GM18520 (cell line): ENCODE measurements around the gene POLR3H.
"Not testable (repeated sequence)": the region's sequence is repeated elsewhere in the genome, so short reads cannot be mapped to it uniquely, and the experiment has no call there.

Experiments used
- ATAC-seq: cut with Tn5 transposase; IDR thresholded peaks from one replicate; pipeline ENCODE4 v1.9.1; 2021; ENCODE audit not compliant: unreplicated experiment

Gene POLR3H

DNA sequence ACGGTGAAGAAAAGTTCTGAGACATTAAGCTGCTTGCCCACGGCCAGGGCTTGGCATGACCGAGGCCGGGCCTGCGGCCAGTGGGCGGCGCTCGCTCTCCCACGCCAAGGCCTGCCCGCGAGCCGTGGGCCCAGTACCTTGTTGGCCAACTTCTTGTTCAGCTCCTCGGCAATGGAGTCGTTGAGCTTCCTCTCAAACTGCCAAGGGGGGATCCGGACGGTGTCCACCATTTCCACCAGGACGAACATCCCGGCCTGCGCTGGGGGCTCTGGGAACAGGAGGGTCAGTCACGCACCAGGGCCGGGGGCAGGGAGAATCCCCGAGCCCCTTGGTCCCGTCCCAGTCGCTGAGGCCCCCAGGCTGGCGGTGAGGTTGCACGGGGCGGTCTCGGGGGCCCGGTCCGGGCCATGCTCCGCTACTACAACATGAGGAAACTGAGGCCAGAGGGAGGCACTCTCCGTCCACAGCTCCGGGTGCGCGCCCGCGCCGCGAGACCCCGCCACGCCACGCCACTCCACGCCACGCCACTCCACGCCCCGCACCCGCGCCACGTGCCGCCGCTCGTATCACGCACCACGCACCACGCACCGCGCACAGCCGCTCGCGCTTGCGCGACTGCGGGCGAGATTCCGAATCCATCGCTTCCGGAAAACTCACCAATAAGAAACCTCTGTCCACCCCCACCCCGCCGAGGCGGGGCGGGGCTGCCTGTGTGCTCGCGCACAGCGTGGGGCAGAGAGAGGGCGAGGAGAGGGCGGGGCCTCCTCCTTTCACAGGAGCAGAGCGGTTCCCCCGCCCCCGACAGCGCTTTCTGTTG, at the start of gene POLR3H:
Gene POLR3H, minus strand, starts transcription at position 617 of the 817 bp plus-strand sequence. Its CDS starts 369 bp downstream, at position 248.
- peak; percentile 87 for ATAC-seq

- ATAC-seq = not testable (repeated sequence)
Observed at GRCh38 chr22:41593336-41593960, 49.2 kb upstream of the POLR3H start.

DNA sequence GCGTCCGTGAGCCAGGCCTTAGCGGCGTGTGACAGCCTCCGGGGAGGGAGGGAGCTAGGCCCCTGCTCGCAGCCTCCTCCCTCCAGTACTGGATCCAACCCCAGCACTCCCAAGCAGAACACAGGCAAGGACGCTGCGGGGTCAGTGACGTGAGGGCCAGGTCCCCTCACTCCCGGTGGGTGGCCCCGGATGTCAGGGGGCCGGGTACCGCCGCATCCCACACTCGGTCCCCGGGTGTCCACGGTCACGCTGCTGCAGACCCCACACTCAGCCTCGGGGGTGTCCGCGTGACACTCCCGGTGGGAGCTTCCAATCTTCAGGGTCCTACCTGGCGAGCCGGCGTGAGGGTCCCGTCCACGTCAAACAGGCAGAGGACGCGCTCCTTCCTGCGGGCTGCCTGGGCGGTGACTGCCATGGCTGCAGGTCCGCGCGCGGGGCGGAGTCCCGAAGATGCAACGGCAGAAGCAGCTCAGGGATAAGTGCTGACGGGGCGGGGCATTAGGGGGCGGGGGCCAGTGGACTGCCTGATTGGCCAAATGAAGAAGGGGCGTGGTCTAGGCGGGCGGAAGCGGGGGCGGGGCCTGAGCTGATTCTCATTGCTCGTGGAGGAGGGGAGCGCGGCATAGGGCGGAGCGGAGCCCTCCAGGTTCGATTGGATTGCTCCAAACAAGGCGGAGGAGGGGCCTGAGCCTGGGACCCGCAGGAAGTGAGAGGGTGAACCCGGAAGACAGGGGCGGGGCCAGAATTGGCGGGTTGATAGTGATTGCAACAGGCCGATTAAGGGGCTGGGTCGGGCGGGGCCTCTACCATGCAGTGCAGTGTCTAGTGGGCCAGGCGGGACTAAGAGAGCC, 45.3 kb upstream of the POLR3H start, which contains the start of gene PMM1:
Gene PMM1, minus strand, starts transcription at position 450 of the 851 bp plus-strand sequence. Its CDS starts 35 bp downstream, at position 415.
- ATAC-seq = peak; percentile 88

GRCh38 chr22:41587347-41587723, 43.1 kb upstream of the POLR3H start:
- ATAC-seq = no peak

DNA sequence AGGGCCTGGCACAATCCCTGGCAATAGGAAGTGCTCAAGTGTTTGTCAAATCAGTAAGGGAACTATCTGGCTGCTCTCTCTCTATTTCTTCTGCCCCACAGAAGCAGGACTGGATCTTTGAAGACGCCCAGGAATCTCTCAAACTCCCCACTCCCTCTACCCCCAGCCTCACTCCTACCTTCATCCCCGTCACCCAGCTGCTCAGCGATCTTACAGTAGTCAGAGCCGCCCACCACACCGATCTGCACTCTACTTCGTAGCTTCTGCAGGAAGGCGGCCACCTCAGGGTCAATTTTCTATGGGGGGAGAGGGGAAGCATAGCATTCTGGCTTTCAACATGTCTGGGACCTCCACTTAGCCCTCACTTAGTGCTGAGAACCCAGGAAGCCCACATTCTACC, 41.6 kb upstream of the POLR3H start:
- no peak for ATAC-seq

- ATAC-seq = no peak
Observed at GRCh38 chr22:41584881-41585280, 40.6 kb upstream of the POLR3H start.

GRCh38 chr22:41582694-41583093, 38.4 kb upstream of the POLR3H start:
- no peak for ATAC-seq

DNA sequence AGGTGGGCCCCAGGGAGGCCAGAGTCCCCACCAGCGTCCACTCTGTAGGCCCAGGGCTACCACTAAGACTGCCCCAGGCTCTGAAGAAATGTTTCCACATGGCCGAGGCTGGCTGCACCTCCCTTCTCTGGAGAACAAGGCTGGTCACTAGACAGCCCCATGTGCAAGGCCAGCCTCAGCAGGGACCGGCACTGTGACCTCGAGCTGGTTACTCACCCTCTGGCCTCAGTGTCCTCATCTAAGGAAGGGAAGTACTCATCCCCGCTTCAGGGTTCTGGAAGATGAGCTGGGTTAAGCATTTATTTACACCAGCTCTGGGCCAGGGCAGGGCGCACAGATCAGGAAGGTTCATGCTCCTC, 35.7 kb upstream of the POLR3H start:
- ATAC-seq = no peak

DNA sequence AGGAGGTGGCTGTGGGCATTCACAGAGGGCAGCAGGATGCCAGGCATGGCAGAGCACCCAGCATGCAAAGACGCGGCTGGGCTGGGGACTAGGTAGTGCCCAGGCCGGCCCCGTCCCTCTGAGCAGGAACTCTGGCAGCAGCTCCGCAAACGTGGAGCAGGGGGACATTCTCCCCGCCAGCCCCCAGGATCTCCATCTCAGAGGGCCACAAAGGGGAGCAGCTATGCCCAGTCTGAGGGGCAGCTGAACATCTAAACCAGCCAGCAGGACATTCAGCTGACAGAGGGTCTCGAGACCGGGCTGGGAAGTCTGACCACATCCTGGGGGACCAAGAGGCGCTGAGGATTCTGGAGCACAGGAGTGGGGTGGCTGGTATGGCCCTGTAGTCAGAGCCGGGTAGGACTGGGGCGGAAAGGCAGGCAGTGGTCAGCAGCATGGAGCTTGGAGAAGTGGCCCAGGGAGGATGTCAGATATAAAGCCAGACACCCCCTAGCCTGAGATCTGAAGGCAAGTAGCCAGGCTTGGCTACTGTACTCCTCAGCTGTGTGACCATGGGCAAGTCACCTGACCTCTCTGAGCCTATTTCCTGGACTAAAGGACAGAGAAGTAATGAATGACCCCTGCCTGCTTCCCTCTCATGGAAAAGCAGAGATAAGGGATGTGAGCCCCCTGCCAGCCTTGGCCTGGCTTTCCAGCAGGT, 35.2 kb upstream of the POLR3H start:
- no peak for ATAC-seq

GRCh38 chr22:41578818-41579217, 34.5 kb upstream of the POLR3H start:
- no peak for ATAC-seq

GRCh38 chr22:41578114-41578513, 33.8 kb upstream of the POLR3H start:
- no peak for ATAC-seq

GRCh38 chr22:41576877-41577276, 32.6 kb upstream of the POLR3H start:
- ATAC-seq = no peak

- no peak for ATAC-seq
Observed at GRCh38 chr22:41575533-41575932, 31.3 kb upstream of the POLR3H start.

- no peak for ATAC-seq
Observed at GRCh38 chr22:41574847-41575381, 30.6 kb upstream of the POLR3H start.

- no peak for ATAC-seq
Observed at GRCh38 chr22:41573677-41574076, 29.4 kb upstream of the POLR3H start.

DNA sequence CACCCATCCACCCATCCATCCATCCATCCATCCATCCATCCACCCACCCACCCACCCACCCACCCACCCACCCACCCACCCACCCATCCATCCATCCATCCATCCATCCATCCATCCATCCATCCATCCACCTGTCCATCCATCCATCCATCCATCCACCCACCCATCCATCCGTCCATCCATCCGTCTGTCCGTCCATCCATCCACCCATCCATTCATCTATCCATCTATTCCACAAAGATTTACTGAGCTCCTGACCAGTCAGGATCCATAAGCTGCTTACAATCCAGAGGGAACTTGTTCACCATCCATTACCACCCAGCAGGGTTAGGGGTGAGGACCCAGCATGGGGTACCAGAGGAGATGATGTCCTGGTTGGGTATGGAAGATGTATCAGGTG, 28.0 kb upstream of the POLR3H start:
- not testable (repeated sequence) for ATAC-seq

GRCh38 chr22:41571786-41572185, 27.5 kb upstream of the POLR3H start:
- ATAC-seq = no peak

DNA sequence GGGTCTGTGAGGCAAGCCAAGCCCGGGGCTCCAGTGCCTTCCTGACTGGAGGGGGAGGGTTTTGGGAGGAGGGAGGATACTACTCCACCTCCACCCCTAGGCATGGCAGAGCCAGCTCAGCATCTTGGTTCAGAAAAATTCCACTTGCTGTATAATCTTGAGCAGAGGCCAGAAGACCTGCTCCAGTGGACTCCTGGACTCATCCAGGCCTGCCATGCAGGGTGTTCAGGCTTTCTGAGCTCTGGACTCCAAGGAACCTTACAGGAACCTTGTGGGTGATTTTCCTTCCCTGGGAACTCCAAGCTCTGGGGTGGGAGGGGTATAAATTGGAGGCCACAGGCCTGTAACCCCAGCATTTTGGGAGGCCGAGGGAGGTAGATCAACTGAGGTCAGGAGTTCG, 26.0 kb upstream of the POLR3H start:
- ATAC-seq = no peak

DNA sequence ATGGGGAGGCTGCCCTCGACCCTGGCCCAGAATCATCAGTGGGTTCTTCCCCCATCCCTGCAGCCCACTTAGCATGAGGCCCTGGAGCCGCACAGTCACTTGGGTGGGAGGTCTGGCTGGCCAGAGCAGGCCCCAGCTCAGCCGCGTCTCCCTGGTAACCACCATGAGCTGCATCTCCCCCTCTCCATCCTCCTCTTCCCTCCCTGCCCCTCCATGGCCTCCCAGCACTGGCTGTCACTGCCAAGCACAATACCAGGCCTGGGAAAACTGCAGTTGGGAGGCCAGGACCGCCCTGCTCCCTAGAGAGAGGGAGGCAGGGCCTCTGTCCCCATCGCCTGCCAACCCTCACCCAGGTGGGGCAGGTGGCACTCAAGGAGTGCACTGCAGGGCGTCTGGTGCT, 24.5 kb upstream of the POLR3H start:
- ATAC-seq = no peak

DNA sequence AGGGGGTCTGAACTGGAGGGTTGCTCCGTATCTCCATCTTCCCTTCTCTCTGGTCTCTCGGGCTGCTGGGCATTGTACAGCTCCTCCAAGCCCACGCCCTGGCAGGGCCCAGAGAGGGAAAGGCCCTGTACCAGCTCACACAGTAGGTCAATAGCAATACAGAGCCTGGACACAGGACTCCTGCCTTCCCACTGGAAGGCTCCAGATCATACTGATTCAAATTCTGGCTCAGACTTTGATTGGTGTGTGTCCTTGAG, 23.2 kb upstream of the POLR3H start:
- ATAC-seq = no peak
